ENCODE results near the gene ADAMTS12.
"Not testable (repeated sequence)": the region's sequence is repeated elsewhere in the genome, so short reads cannot be mapped to it uniquely, and the experiment has no call there.

The ADAMTS12 gene

GRCh38 chr5:33557605-33558004, 334.2 kb downstream of the ADAMTS12 start:
- no peaks in the 10 kb centered on the region for H3K36me3 ChIP-seq (ENCODE audit: control insufficient read depth, insufficient read depth, low read length)
- H3K27me3 ChIP-seq (ENCODE audit: control insufficient read depth, insufficient read depth, low read length): no peaks in the 10 kb centered on the region
- H3K4me1 ChIP-seq (ENCODE audit: control insufficient read depth, insufficient read depth, low read length): no peaks in the 10 kb centered on the region
- H3K27ac ChIP-seq (ENCODE audit: low read depth, low read length): no peak overlapping the region
- no peaks in the 10 kb centered on the region for H3K9me3 ChIP-seq (ENCODE audit: control insufficient read depth, insufficient read depth, low read length)
- H3K9ac ChIP-seq (ENCODE audit: low read depth, low read length): no peak overlapping the region
- H3K4me3 ChIP-seq (ENCODE audit: low read depth, low read length): no peak overlapping the region

- Histone ChIP-seq H3K27me3 (ENCODE audit: control insufficient read depth, insufficient read depth, low read length) (no peaks in the 10 kb centered on the region), H3K9me3 (ENCODE audit: control insufficient read depth, insufficient read depth, low read length) (no peaks in the 10 kb centered on the region), H3K9ac (ENCODE audit: low read depth, low read length) (no peak overlapping the region), H3K36me3 (ENCODE audit: control insufficient read depth, insufficient read depth, low read length) (no peaks in the 10 kb centered on the region), H3K27ac (ENCODE audit: low read depth, low read length) (no peak overlapping the region), H3K4me3 (ENCODE audit: low read depth, low read length) (no peak overlapping the region), H3K4me1 (ENCODE audit: control insufficient read depth, insufficient read depth, low read length) (no peaks in the 10 kb centered on the region)
Observed at GRCh38 chr5:33556330-33557328, 335.2 kb downstream of the ADAMTS12 start.

- Histone ChIP-seq H3K4me1 (ENCODE audit: control insufficient read depth, insufficient read depth, low read length) (no peaks in the 10 kb centered on the region), H3K36me3 (ENCODE audit: control insufficient read depth, insufficient read depth, low read length) (no peaks in the 10 kb centered on the region), H3K9ac (ENCODE audit: low read depth, low read length) (no peak overlapping the region)
Observed at GRCh38 chr5:33549982-33550567, 341.7 kb downstream of the ADAMTS12 start.

GRCh38 chr5:33539790-33540189, 352.0 kb downstream of the ADAMTS12 start:
- H3K4me1 ChIP-seq (ENCODE audit: control insufficient read depth, insufficient read depth, low read length); H3K9me3 ChIP-seq (ENCODE audit: control insufficient read depth, insufficient read depth, low read length); H3K27ac ChIP-seq (ENCODE audit: low read depth, low read length); H3K27me3 ChIP-seq (ENCODE audit: control insufficient read depth, insufficient read depth, low read length); H3K36me3 ChIP-seq (ENCODE audit: control insufficient read depth, insufficient read depth, low read length); H3K9ac ChIP-seq (ENCODE audit: low read depth, low read length); H3K4me3 ChIP-seq (ENCODE audit: low read depth, low read length): not testable (repeated sequence)

More at GRCh38 chr5:33549982-33550567, 341.7 kb downstream of the ADAMTS12 start:
- Histone ChIP-seq H3K27me3 (ENCODE audit: control insufficient read depth, insufficient read depth, low read length) (no peaks in the 10 kb centered on the region), H3K27ac (ENCODE audit: low read depth, low read length) (no peak overlapping the region), H3K4me3 (ENCODE audit: low read depth, low read length) (no peak overlapping the region), H3K9me3 (ENCODE audit: control insufficient read depth, insufficient read depth, low read length) (no peaks in the 10 kb centered on the region)

GRCh38 chr5:33539212-33539611, 352.6 kb downstream of the ADAMTS12 start:
- H3K4me3 ChIP-seq (ENCODE audit: low read depth, low read length): no peak overlapping the region
- no peaks in the 10 kb centered on the region for H3K27me3 ChIP-seq (ENCODE audit: control insufficient read depth, insufficient read depth, low read length)
- no peak overlapping the region for H3K9ac ChIP-seq (ENCODE audit: low read depth, low read length)
- no peaks in the 10 kb centered on the region for H3K9me3 ChIP-seq (ENCODE audit: control insufficient read depth, insufficient read depth, low read length)
- H3K4me1 ChIP-seq (ENCODE audit: control insufficient read depth, insufficient read depth, low read length): no peaks in the 10 kb centered on the region
- H3K27ac ChIP-seq (ENCODE audit: low read depth, low read length): no peak overlapping the region
- no peaks in the 10 kb centered on the region for H3K36me3 ChIP-seq (ENCODE audit: control insufficient read depth, insufficient read depth, low read length)

GRCh38 chr5:33538201-33538600, 353.6 kb downstream of the ADAMTS12 start:
- H3K9ac ChIP-seq (ENCODE audit: low read depth, low read length): no peak overlapping the region
- no peaks in the 10 kb centered on the region for H3K27me3 ChIP-seq (ENCODE audit: control insufficient read depth, insufficient read depth, low read length)
- H3K9me3 ChIP-seq (ENCODE audit: control insufficient read depth, insufficient read depth, low read length): no peaks in the 10 kb centered on the region
- H3K27ac ChIP-seq (ENCODE audit: low read depth, low read length): no peak overlapping the region
- H3K4me1 ChIP-seq (ENCODE audit: control insufficient read depth, insufficient read depth, low read length): no peaks in the 10 kb centered on the region
- H3K4me3 ChIP-seq (ENCODE audit: low read depth, low read length): no peak overlapping the region
- no peaks in the 10 kb centered on the region for H3K36me3 ChIP-seq (ENCODE audit: control insufficient read depth, insufficient read depth, low read length)

GRCh38 chr5:33537240-33537639, 354.6 kb downstream of the ADAMTS12 start:
- no peaks in the 10 kb centered on the region for H3K9me3 ChIP-seq (ENCODE audit: control insufficient read depth, insufficient read depth, low read length)
- H3K4me3 ChIP-seq (ENCODE audit: low read depth, low read length): no peak overlapping the region
- no peak overlapping the region for H3K27ac ChIP-seq (ENCODE audit: low read depth, low read length)
- H3K27me3 ChIP-seq (ENCODE audit: control insufficient read depth, insufficient read depth, low read length): no peaks in the 10 kb centered on the region
- no peaks in the 10 kb centered on the region for H3K36me3 ChIP-seq (ENCODE audit: control insufficient read depth, insufficient read depth, low read length)
- no peaks in the 10 kb centered on the region for H3K4me1 ChIP-seq (ENCODE audit: control insufficient read depth, insufficient read depth, low read length)
- H3K9ac ChIP-seq (ENCODE audit: low read depth, low read length): no peak overlapping the region

- Histone ChIP-seq H3K4me1 (ENCODE audit: control insufficient read depth, insufficient read depth, low read length) (no peaks in the 10 kb centered on the region), H3K27ac (ENCODE audit: low read depth, low read length) (no peak overlapping the region), H3K4me3 (ENCODE audit: low read depth, low read length) (no peak overlapping the region), H3K27me3 (ENCODE audit: control insufficient read depth, insufficient read depth, low read length) (no peaks in the 10 kb centered on the region), H3K9ac (ENCODE audit: low read depth, low read length) (no peak overlapping the region), H3K9me3 (ENCODE audit: control insufficient read depth, insufficient read depth, low read length) (no peaks in the 10 kb centered on the region), H3K36me3 (ENCODE audit: control insufficient read depth, insufficient read depth, low read length) (no peaks in the 10 kb centered on the region)
Observed at GRCh38 chr5:33536802-33537201, 355.0 kb downstream of the ADAMTS12 start.

GRCh38 chr5:33531824-33532223, 360.0 kb downstream of the ADAMTS12 start:
- Histone ChIP-seq H3K27ac (ENCODE audit: low read depth, low read length) (no peak overlapping the region), H3K9me3 (ENCODE audit: control insufficient read depth, insufficient read depth, low read length) (no peaks in the 10 kb centered on the region), H3K4me3 (ENCODE audit: low read depth, low read length) (no peak overlapping the region), H3K4me1 (ENCODE audit: control insufficient read depth, insufficient read depth, low read length) (no peaks in the 10 kb centered on the region), H3K36me3 (ENCODE audit: control insufficient read depth, insufficient read depth, low read length) (no peaks in the 10 kb centered on the region), H3K27me3 (ENCODE audit: control insufficient read depth, insufficient read depth, low read length) (no peaks in the 10 kb centered on the region), H3K9ac (ENCODE audit: low read depth, low read length) (no peak overlapping the region)

GRCh38 chr5:33531037-33531298, 360.8 kb downstream of the ADAMTS12 start:
- Histone ChIP-seq H3K4me1 (ENCODE audit: control insufficient read depth, insufficient read depth, low read length) (no peaks in the 10 kb centered on the region), H3K27me3 (ENCODE audit: control insufficient read depth, insufficient read depth, low read length) (no peaks in the 10 kb centered on the region), H3K9me3 (ENCODE audit: control insufficient read depth, insufficient read depth, low read length) (no peaks in the 10 kb centered on the region), H3K36me3 (ENCODE audit: control insufficient read depth, insufficient read depth, low read length) (no peaks in the 10 kb centered on the region), H3K27ac (ENCODE audit: low read depth, low read length) (no peak overlapping the region), H3K4me3 (ENCODE audit: low read depth, low read length) (no peak overlapping the region), H3K9ac (ENCODE audit: low read depth, low read length) (no peak overlapping the region)

- Histone ChIP-seq H3K27ac (ENCODE audit: low read depth, low read length) (no peak overlapping the region), H3K27me3 (ENCODE audit: control insufficient read depth, insufficient read depth, low read length) (no peaks in the 10 kb centered on the region), H3K9ac (ENCODE audit: low read depth, low read length) (no peak overlapping the region), H3K9me3 (ENCODE audit: control insufficient read depth, insufficient read depth, low read length) (no peaks in the 10 kb centered on the region), H3K36me3 (ENCODE audit: control insufficient read depth, insufficient read depth, low read length) (no peaks in the 10 kb centered on the region), H3K4me3 (ENCODE audit: low read depth, low read length) (no peak overlapping the region), H3K4me1 (ENCODE audit: control insufficient read depth, insufficient read depth, low read length) (no peaks in the 10 kb centered on the region)
Observed at GRCh38 chr5:33530183-33531036, 361.4 kb downstream of the ADAMTS12 start.
